A549 treated with RU486 at 1 μM for 4 hours (cell line): ENCODE data around the gene STAT1. TPM values are rescaled to one million over a fixed set of nuclear protein-coding genes. Genes with fewer than 3 reads are reported as not detected.

Experiments used
- total RNA-seq: library from RNA; stranded (reverse); fragments of 200-300 nt; extraction: Qiagen RNA extraction; gene quantifications from 5 replicates; pipeline ENCODE4 v1.2.3, GENCODE V29; 2022; ENCODE audit warnings: low read depth

Gene STAT1
- total RNA-seq: 54.1 to 67.8 TPM (median 65.1 TPM) in 5 replicates

GRCh38 chr2:191013932-191014652 is at the start of gene STAT1:
Gene STAT1, minus strand, starts transcription at chr2:191014171. Its CDS starts 4,168 bp downstream, at chr2:191010003.

Other genes with a start within 250 kb of the STAT1 start
- 167 to 286 TPM (median 190 TPM) in 5 replicates for gene GLS, start 133.3 kb downstream of the STAT1 start, total RNA-seq
- 3.4 to 4.9 TPM (median 4.3 TPM) in 5 replicates for gene STAT4, start 136.8 kb upstream of the STAT1 start, total RNA-seq
- 56.1 to 89.4 TPM (median 67.4 TPM) in 5 replicates for gene MYO1B, start 231.2 kb upstream of the STAT1 start, total RNA-seq